ENCODE results near the gene TSSK3.

DNA sequence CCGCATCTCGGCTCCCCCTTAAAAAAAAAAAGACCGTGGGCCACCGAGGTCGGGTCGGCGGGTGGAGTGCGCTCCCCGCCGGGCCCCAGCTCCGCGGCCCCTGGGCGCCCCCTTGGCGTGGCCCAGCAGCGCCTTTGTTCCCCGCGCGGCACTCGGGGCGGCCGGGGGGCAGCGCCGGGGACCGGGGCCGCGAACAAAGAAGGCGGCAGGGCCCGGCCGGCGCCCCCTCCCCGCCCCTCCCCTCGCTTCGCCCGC lies 26.9 kb upstream of the TSSK3 start:
- TF ChIP-seq, protein P1, sequence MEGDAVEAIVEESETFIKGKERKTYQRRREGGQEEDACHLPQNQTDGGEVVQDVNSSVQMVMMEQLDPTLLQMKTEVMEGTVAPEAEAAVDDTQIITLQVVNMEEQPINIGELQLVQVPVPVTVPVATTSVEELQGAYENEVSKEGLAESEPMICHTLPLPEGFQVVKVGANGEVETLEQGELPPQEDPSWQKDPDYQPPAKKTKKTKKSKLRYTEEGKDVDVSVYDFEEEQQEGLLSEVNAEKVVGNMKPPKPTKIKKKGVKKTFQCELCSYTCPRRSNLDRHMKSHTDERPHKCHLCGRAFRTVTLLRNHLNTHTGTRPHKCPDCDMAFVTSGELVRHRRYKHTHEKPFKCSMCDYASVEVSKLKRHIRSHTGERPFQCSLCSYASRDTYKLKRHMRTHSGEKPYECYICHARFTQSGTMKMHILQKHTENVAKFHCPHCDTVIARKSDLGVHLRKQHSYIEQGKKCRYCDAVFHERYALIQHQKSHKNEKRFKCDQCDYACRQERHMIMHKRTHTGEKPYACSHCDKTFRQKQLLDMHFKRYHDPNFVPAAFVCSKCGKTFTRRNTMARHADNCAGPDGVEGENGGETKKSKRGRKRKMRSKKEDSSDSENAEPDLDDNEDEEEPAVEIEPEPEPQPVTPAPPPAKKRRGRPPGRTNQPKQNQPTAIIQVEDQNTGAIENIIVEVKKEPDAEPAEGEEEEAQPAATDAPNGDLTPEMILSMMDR (conservative IDR thresholded peaks at IDR 0.05; ENCODE audit: low read depth in 2 of 2): no peak
- TF ChIP-seq EZH2 (IDR thresholded peaks at IDR 0.05; ENCODE audit: low read depth, unreplicated experiment): no peak
- TF ChIP-seq, protein P2, sequence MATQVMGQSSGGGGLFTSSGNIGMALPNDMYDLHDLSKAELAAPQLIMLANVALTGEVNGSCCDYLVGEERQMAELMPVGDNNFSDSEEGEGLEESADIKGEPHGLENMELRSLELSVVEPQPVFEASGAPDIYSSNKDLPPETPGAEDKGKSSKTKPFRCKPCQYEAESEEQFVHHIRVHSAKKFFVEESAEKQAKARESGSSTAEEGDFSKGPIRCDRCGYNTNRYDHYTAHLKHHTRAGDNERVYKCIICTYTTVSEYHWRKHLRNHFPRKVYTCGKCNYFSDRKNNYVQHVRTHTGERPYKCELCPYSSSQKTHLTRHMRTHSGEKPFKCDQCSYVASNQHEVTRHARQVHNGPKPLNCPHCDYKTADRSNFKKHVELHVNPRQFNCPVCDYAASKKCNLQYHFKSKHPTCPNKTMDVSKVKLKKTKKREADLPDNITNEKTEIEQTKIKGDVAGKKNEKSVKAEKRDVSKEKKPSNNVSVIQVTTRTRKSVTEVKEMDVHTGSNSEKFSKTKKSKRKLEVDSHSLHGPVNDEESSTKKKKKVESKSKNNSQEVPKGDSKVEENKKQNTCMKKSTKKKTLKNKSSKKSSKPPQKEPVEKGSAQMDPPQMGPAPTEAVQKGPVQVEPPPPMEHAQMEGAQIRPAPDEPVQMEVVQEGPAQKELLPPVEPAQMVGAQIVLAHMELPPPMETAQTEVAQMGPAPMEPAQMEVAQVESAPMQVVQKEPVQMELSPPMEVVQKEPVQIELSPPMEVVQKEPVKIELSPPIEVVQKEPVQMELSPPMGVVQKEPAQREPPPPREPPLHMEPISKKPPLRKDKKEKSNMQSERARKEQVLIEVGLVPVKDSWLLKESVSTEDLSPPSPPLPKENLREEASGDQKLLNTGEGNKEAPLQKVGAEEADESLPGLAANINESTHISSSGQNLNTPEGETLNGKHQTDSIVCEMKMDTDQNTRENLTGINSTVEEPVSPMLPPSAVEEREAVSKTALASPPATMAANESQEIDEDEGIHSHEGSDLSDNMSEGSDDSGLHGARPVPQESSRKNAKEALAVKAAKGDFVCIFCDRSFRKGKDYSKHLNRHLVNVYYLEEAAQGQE (IDR thresholded peaks at IDR 0.05; ENCODE audit: unreplicated experiment): no peak
- TF ChIP-seq JUNB (IDR thresholded peaks at IDR 0.05; ENCODE audit: unreplicated experiment): no peak
- TF ChIP-seq POLR2AphosphoS5 (IDR thresholded peaks at IDR 0.05; ENCODE audit: low read depth): no peak
- no peak for TF ChIP-seq EZH2phosphoT487 (IDR thresholded peaks at IDR 0.05; ENCODE audit: unreplicated experiment)
